ENCODE results near the gene SEZ6L2. TPM values are rescaled to one million over a fixed set of nuclear protein-coding genes. Genes with fewer than 3 reads are reported as not detected.

Gene SEZ6L2
- total and polyA plus RNA-seq, 2 of the 13 experiments (the other 11 are each of a cell fraction or from before 2014, with no cell fraction given): 14.9 to 16.9 TPM

GRCh38 chr16:29875206-29875605 is 24.1 kb downstream of the SEZ6L2 start (continued):
- TF ChIP-seq, protein P1, sequence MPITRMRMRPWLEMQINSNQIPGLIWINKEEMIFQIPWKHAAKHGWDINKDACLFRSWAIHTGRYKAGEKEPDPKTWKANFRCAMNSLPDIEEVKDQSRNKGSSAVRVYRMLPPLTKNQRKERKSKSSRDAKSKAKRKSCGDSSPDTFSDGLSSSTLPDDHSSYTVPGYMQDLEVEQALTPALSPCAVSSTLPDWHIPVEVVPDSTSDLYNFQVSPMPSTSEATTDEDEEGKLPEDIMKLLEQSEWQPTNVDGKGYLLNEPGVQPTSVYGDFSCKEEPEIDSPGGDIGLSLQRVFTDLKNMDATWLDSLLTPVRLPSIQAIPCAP (CRISPR knock-in tag; IDR thresholded peaks at IDR 0.05; ENCODE audit: low read depth): no peak
- TF ChIP-seq ZNF703 (CRISPR knock-in tag; IDR thresholded peaks at IDR 0.05; ENCODE audit: borderline replicate concordance) (no peak), ZNF224 (CRISPR knock-in tag; IDR thresholded peaks at IDR 0.05) (no peak), HOMEZ (CRISPR knock-in tag; IDR thresholded peaks at IDR 0.05; ENCODE audit: low read depth) (no peak), KAT8 (CRISPR knock-in tag; IDR thresholded peaks at IDR 0.05) (no peak), HDAC1 (CRISPR knock-in tag; IDR thresholded peaks at IDR 0.05) (no peak), TFAP4 (IDR thresholded peaks at IDR 0.05; ENCODE audit: borderline replicate concordance, low read depth) (no peak)

GRCh38 chr16:29873319-29873718 is 26.0 kb downstream of the SEZ6L2 start:
- FAIRE-seq (no peak), ATAC-seq (no peak), DNase-seq (ENCODE audit: low spot score) (no peak)
- BruUV-seq (replicated peaks): no TSS peak
- CTCF ChIA-PET (ENCODE audit: low intra/inter-chr PET ratio, low total read pairs): no interaction called here
- Histone ChIP-seq H4K20me1 (ENCODE audit: insufficient read depth, low read length) (no peaks in the 10 kb centered on the region), H3K9me3 (ENCODE audit: low read length) (no peaks in the 10 kb centered on the region), H3K4me3 (replicated peaks in 1 of 3; ENCODE audit: insufficient read depth in 1 of 3, low read depth in 2 of 3, low read length in 3 of 3) (no peak overlapping the region), H2AFZ (ENCODE audit: low read length) (no peak overlapping the region), H3K36me3 (replicated peaks in 1 of 2; ENCODE audit: control insufficient read depth in 1 of 2, insufficient read depth in 2 of 2, low read length in 2 of 2) (no peaks in the 10 kb centered on the region; a peak in 2 of 5 replicates), H3K27ac (ENCODE audit: extremely low read length, insufficient read depth, low read length) (no peak overlapping the region), H3K79me2 (ENCODE audit: insufficient read depth, low read length) (no peaks in the 10 kb centered on the region), H3K4me1 (ENCODE audit: insufficient read depth, low read length) (no peaks in the 10 kb centered on the region), H3K4me2 (ENCODE audit: low read depth, low read length) (no peak overlapping the region), H3K27me3 (ENCODE audit: control insufficient read depth in 1 of 2, insufficient read depth in 2 of 2, low read length in 2 of 2) (no peaks in the 10 kb centered on the region), H3K9ac (ENCODE audit: insufficient read depth, low read depth, low read length) (no peak overlapping the region)
- 94% methylated on average over 21 of the region's 26 CpGs for WGBS (ENCODE audit: low lambda C conversion rate)
- intact Hi-C loops (cut with micrococcal nuclease; ENCODE audit: unreplicated experiment): no loop called here
- POLR2A ChIA-PET: no interaction called here
- in situ Hi-C loops (cut with HindIII; ENCODE audit: extremely low pct_ligation_motif_present, low pct_unique_long_range_greater_than_20kb): no loop called here
- TF ChIP-seq ZNF672 (CRISPR knock-in tag; IDR thresholded peaks at IDR 0.05) (no peak), PLRG1 (conservative IDR thresholded peaks at IDR 0.05) (no peak), ATF2 (CRISPR knock-in tag; IDR thresholded peaks at IDR 0.05) (no peak), EED (CRISPR knock-in tag; IDR thresholded peaks at IDR 0.05) (no peak), CERS6 (CRISPR knock-in tag; IDR thresholded peaks at IDR 0.05) (no peak), ZNF207 (IDR thresholded peaks at IDR 0.05; ENCODE audit: borderline replicate concordance) (no peak), ZNF737 (CRISPR knock-in tag; IDR thresholded peaks at IDR 0.05; ENCODE audit: borderline replicate concordance) (no peak), ZNF547 (CRISPR knock-in tag; IDR thresholded peaks at IDR 0.05) (no peak), CEBPG (CRISPR knock-in tag; IDR thresholded peaks at IDR 0.05) (no peak), KLF13 (CRISPR knock-in tag; IDR thresholded peaks at IDR 0.05) (no peak), ZNF570 (CRISPR knock-in tag; IDR thresholded peaks at IDR 0.05; ENCODE audit: borderline replicate concordance) (no peak)
- TF ChIP-seq, protein P2, sequence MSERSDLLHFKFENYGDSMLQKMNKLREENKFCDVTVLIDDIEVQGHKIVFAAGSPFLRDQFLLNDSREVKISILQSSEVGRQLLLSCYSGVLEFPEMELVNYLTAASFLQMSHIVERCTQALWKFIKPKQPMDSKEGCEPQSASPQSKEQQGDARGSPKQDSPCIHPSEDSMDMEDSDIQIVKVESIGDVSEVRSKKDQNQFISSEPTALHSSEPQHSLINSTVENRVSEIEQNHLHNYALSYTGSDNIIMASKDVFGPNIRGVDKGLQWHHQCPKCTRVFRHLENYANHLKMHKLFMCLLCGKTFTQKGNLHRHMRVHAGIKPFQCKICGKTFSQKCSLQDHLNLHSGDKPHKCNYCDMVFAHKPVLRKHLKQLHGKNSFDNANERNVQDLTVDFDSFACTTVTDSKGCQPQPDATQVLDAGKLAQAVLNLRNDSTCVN (CRISPR knock-in tag; IDR thresholded peaks at IDR 0.05; ENCODE audit: borderline replicate concordance): no peak

All from HepG2 (cell line).